Measurements from ENCODE around the gene WNT9A.
"Not testable (repeated sequence)": the region's sequence is repeated elsewhere in the genome, so short reads cannot be mapped to it uniquely, and the experiment has no call there.

WNT9A gene

GRCh38 chr1:227915564-227916553 is 31.9 kb downstream of the WNT9A start:
- H3K27ac Mint-ChIP-seq, result no peak overlapping the region
- H3K4me1 Mint-ChIP-seq (ENCODE audit: low read depth), result no peaks in the 10 kb centered on the region
- H3K4me3 Mint-ChIP-seq, result no peak overlapping the region
- no peaks in the 10 kb centered on the region for H3K27me3 Mint-ChIP-seq
- H3K9me3 Mint-ChIP-seq (ENCODE audit: low read depth), result no peaks in the 10 kb centered on the region
- H3K36me3 Mint-ChIP-seq, result no peaks in the 10 kb centered on the region

- no peaks in the 10 kb centered on the region for H3K36me3 Mint-ChIP-seq
- H3K9me3 Mint-ChIP-seq (ENCODE audit: low read depth), result no peaks in the 10 kb centered on the region
- H3K4me3 Mint-ChIP-seq, result no peak overlapping the region
- H3K27me3 Mint-ChIP-seq, result no peaks in the 10 kb centered on the region
- H3K27ac Mint-ChIP-seq, result no peak overlapping the region
- H3K4me1 Mint-ChIP-seq (ENCODE audit: low read depth), result no peaks in the 10 kb centered on the region
Measured at GRCh38 chr1:227914801-227915563, 32.8 kb downstream of the WNT9A start.

- Mint-ChIP-seq H3K4me1 (ENCODE audit: low read depth) (peaks cover 2% of the 10 kb centered on the region), H3K27ac (no peak overlapping the region), H3K9me3 (ENCODE audit: low read depth) (no peaks in the 10 kb centered on the region), H3K36me3 (no peaks in the 10 kb centered on the region), H3K27me3 (no peaks in the 10 kb centered on the region), H3K4me3 (no peak overlapping the region)
Measured at GRCh38 chr1:227913764-227914721, 33.7 kb downstream of the WNT9A start.

DNA sequence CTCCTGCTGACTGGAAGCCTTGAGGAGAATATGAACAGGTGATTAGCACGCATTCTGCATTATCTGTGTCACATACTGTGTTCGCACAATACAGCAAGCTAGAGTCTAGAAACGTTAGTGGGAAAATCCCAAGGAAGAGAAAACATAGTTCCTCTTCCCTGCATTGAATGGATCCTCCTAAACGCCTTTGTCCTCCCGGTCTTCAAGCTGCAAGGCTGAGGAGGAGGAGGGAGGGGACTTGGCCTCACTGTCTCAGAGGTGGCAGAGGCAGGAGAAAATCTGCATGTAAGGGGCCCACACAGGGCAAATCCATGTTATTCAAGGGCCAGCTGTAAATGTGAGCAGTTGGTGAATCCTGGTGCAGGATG is 34.4 kb downstream of the WNT9A start:
- Mint-ChIP-seq H3K4me1 (ENCODE audit: low read depth) (peaks cover 2% of the 10 kb centered on the region), H3K9me3 (ENCODE audit: low read depth) (no peaks in the 10 kb centered on the region), H3K27me3 (no peaks in the 10 kb centered on the region), H3K36me3 (no peaks in the 10 kb centered on the region), H3K27ac (no peak overlapping the region), H3K4me3 (no peak overlapping the region)

DNA sequence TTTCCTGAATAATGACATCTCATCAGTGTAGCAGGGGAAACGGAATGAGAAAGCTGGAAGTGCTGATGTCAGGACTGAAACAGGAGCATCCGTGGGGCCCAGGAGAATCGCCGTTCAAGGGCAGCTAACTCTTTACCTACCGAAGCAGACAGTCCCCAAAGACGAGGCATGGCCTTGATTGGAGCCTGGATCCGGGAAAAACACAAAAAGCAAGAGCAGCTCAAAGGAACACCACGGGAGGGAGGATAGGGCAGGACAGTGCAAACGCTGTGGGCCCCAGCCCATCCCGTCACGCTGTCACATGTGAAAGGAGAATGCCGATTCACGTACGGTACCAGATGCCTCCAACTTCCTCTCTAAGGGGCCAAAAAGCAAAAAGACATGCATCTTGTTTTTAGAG is 34.9 kb downstream of the WNT9A start:
- no peak overlapping the region for H3K27ac Mint-ChIP-seq

DNA sequence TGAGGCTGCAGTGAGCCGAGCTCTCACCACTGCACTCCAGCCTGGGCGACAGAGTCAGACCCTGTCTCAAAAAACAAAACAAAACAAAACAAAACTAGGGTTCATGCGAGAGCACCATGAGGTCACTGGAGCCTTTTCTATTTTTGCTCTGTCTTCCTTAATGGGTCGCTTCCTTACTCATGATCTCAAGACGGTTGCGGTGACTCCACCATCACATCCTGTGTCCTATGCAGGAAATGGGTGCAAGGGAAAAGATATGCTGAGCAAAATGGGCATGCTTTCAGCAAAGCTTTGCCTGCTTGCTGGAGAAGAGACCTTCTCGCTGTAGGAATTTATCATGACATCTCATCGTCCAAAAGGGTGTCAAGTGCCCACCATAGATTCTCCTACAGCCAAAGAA is 36.4 kb downstream of the WNT9A start:
- Mint-ChIP-seq H3K4me1 (ENCODE audit: low read depth) (peaks cover 2% of the 10 kb centered on the region), H3K27me3 (no peaks in the 10 kb centered on the region), H3K9me3 (ENCODE audit: low read depth) (no peaks in the 10 kb centered on the region), H3K27ac (no peak overlapping the region), H3K36me3 (no peaks in the 10 kb centered on the region), H3K4me3 (no peak overlapping the region)

More for the DNA sequence above, 34.9 kb downstream of the WNT9A start:
- Mint-ChIP-seq H3K4me3 (no peak overlapping the region), H3K36me3 (no peaks in the 10 kb centered on the region), H3K27me3 (no peaks in the 10 kb centered on the region), H3K9me3 (ENCODE audit: low read depth) (no peaks in the 10 kb centered on the region), H3K4me1 (ENCODE audit: low read depth) (peaks cover 2% of the 10 kb centered on the region)

DNA sequence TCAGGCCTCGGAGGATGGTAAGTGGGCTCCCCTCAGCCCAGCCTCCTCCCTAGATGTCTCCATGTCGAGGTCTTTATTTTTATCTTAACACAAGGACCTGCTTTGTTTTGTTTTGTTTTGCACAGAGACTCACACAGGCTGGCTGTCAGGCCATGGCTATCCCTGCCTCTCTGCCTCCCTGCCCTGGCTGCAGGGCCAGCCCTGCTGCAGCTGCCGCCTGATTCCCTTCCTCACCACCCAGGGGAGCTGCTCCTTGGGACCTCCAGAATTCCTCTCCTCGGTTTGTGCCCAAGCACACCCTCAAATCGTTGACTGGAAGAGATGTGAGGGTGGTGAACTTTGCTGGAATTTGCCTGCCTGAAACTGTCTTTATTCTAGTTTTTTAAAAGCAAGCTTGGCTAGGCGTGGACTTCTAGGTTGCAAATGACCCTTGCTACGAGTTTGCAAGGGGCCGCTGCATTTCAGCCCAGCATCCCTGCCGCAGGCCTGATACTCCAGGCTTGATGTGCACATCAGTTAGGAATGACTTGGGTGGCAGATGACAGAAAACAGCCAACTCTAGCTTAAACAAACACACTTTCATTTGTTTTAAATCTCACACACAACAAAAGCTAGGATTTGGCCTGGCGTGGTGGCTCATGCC is 37.1 kb downstream of the WNT9A start:
- no peaks in the 10 kb centered on the region for H3K27me3 Mint-ChIP-seq
- no peaks in the 10 kb centered on the region for H3K9me3 Mint-ChIP-seq (ENCODE audit: low read depth)
- peaks cover 2% of the 10 kb centered on the region for H3K4me1 Mint-ChIP-seq (ENCODE audit: low read depth)
- H3K27ac Mint-ChIP-seq, result no peak overlapping the region
- H3K4me3 Mint-ChIP-seq, result no peak overlapping the region
- no peaks in the 10 kb centered on the region for H3K36me3 Mint-ChIP-seq

DNA sequence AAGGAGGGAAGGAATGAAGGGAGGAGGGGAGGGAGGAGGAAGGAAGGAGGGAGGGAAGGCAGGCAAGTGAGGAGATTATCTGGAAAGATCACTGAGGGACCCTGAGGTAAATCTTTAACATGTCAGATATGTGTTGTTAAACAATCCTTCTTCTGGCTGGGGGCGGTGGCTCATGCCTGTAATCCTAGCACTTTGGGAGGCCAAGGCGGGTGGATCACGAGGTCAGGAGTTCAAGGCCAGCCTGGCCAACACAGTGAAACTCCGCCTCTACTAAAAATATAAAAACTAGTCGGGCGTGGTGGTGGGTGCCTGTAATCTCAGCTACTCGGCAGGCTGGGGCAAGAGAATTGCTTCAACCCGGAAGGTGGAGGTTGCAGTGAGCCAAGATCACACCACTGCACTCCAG is 37.8 kb downstream of the WNT9A start:
- H3K36me3 Mint-ChIP-seq; H3K4me1 Mint-ChIP-seq (ENCODE audit: low read depth); H3K4me3 Mint-ChIP-seq; H3K9me3 Mint-ChIP-seq (ENCODE audit: low read depth); H3K27me3 Mint-ChIP-seq; H3K27ac Mint-ChIP-seq: not testable (repeated sequence)

DNA sequence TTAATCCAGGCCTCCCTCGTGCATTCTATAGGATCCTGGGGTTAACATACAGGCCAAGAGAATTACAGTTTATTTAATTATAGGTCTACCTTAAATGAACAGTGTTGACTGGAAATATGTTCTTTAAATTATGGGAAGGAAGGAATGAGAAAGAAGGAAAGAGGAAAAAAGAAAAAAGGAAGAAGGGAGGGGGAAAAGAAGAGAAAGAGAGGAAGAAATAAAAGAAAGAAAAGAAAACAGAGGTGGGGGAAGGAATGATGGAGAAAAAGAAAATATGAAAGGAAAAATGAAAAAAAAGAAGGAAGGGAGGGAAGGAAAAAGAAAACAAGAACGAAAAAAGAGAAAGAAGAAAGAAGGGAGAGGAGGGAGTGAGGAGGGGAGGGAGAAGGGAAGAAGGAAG is 38.5 kb downstream of the WNT9A start:
- Mint-ChIP-seq H3K27ac (no peak overlapping the region), H3K27me3 (no peaks in the 10 kb centered on the region), H3K4me3 (no peak overlapping the region), H3K4me1 (ENCODE audit: low read depth) (peaks cover 2% of the 10 kb centered on the region), H3K9me3 (ENCODE audit: low read depth) (no peaks in the 10 kb centered on the region), H3K36me3 (no peaks in the 10 kb centered on the region)

- Mint-ChIP-seq H3K4me3 (no peak overlapping the region), H3K4me1 (ENCODE audit: low read depth) (peaks cover 2% of the 10 kb centered on the region), H3K36me3 (no peaks in the 10 kb centered on the region), H3K27ac (no peak overlapping the region), H3K9me3 (ENCODE audit: low read depth) (no peaks in the 10 kb centered on the region), H3K27me3 (no peaks in the 10 kb centered on the region)
Measured at GRCh38 chr1:227908359-227908758, 39.4 kb downstream of the WNT9A start.

DNA sequence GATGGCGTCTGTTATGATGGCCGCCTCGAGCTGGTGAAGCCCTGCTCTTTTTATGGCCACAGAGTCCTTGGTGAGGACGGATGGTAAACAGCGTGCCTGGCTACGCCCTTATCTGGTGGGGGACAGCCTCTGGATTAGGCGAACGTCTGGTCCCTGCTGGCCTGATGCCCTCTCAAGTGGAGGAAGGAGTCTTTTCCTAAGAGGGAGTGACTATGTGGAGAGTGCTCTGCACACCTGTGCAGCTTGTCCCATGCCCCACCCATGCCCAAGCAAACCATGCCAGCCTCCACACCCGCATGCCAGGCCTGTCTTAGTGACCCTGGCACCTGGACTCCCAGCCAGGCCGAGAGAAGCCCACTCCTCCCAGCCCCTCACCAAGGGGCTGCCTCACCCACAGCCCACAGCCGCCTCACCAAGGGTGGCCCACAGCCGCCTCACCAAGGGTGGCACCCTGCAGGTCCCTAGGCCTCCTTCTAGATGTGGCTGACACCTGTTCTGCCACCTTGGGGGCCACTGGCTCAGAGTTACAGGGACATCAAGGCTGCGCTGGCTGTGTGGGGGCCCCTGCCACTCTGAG is 40.2 kb downstream of the WNT9A start:
- H3K4me1 Mint-ChIP-seq (ENCODE audit: low read depth), result peaks cover 2% of the 10 kb centered on the region
- no peaks in the 10 kb centered on the region for H3K9me3 Mint-ChIP-seq (ENCODE audit: low read depth)
- no peak overlapping the region for H3K27ac Mint-ChIP-seq
- H3K36me3 Mint-ChIP-seq, result no peaks in the 10 kb centered on the region
- no peak overlapping the region for H3K4me3 Mint-ChIP-seq
- no peaks in the 10 kb centered on the region for H3K27me3 Mint-ChIP-seq

- H3K36me3 Mint-ChIP-seq, result no peaks in the 10 kb centered on the region
- no peaks in the 10 kb centered on the region for H3K27me3 Mint-ChIP-seq
- H3K27ac Mint-ChIP-seq, result no peak overlapping the region
- H3K4me1 Mint-ChIP-seq (ENCODE audit: low read depth), result peaks cover 3% of the 10 kb centered on the region
- H3K4me3 Mint-ChIP-seq, result no peak overlapping the region
- no peaks in the 10 kb centered on the region for H3K9me3 Mint-ChIP-seq (ENCODE audit: low read depth)
Measured at GRCh38 chr1:227906550-227907071, 41.1 kb downstream of the WNT9A start.

GRCh38 chr1:227905573-227906487 is 41.9 kb downstream of the WNT9A start:
- Mint-ChIP-seq H3K4me3 (no peak overlapping the region), H3K27me3 (no peaks in the 10 kb centered on the region), H3K9me3 (ENCODE audit: low read depth) (no peaks in the 10 kb centered on the region), H3K36me3 (no peaks in the 10 kb centered on the region), H3K27ac (no peak overlapping the region), H3K4me1 (ENCODE audit: low read depth) (peaks cover 3% of the 10 kb centered on the region)

Data from activated naive CD8-positive, alpha-beta T cell (primary cell).